ENCODE data around the gene FLRT1.

DNA sequence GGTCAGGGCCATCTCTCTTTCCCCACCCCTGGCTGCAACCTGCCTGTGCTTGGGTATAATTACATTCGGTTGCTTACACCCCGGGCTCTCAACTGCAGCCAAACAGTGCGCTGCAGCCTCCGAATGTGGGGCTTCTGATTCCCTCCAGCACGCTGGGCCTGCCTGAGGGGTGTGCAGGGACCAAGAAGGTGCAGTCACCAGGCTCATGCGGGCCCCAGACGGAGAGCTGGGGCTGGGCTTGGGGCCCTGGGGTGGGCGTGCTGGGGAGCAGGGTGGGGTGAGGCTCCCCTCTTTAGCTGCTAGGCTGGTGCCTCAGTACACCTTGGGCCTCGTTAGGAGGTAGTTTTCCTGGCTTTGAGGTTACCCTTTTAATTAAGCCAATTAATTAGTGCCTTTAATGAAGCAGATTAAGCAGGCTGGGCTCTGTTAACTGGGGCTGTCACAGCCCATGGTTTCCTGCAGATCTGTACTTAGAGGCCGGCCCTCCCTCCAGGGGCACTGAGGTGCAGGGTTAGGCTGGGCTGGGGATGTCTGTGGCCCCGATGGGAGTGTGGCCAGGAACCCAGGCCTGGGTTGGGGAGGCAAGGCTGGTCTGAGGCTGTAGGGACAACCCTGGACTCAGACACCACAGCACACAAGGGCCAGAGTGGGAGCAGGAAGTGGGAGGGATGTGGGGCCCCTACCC is 17.3 kb downstream of the FLRT1 start:
- TF ChIP-seq, protein P1, sequence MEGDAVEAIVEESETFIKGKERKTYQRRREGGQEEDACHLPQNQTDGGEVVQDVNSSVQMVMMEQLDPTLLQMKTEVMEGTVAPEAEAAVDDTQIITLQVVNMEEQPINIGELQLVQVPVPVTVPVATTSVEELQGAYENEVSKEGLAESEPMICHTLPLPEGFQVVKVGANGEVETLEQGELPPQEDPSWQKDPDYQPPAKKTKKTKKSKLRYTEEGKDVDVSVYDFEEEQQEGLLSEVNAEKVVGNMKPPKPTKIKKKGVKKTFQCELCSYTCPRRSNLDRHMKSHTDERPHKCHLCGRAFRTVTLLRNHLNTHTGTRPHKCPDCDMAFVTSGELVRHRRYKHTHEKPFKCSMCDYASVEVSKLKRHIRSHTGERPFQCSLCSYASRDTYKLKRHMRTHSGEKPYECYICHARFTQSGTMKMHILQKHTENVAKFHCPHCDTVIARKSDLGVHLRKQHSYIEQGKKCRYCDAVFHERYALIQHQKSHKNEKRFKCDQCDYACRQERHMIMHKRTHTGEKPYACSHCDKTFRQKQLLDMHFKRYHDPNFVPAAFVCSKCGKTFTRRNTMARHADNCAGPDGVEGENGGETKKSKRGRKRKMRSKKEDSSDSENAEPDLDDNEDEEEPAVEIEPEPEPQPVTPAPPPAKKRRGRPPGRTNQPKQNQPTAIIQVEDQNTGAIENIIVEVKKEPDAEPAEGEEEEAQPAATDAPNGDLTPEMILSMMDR (IDR thresholded peaks at IDR 0.05) = no peak
- no peak for TF ChIP-seq POLR2A (IDR thresholded peaks at IDR 0.05)

All from thyroid gland (tissue), 4 donors.